Stimulated activated naive CD4-positive, alpha-beta T cell (primary cell): ENCODE measurements around the gene KLRD1.
"Not testable (repeated sequence)": the region's sequence is repeated elsewhere in the genome, so short reads cannot be mapped to it uniquely, and the experiment has no call there.

Experiments
- DNase-seq, 6 experiments: peaks; one replicate each; lab custom pipeline; 2025; lab: John Stamatoyannopoulos, UW

The KLRD1 gene

DNA sequence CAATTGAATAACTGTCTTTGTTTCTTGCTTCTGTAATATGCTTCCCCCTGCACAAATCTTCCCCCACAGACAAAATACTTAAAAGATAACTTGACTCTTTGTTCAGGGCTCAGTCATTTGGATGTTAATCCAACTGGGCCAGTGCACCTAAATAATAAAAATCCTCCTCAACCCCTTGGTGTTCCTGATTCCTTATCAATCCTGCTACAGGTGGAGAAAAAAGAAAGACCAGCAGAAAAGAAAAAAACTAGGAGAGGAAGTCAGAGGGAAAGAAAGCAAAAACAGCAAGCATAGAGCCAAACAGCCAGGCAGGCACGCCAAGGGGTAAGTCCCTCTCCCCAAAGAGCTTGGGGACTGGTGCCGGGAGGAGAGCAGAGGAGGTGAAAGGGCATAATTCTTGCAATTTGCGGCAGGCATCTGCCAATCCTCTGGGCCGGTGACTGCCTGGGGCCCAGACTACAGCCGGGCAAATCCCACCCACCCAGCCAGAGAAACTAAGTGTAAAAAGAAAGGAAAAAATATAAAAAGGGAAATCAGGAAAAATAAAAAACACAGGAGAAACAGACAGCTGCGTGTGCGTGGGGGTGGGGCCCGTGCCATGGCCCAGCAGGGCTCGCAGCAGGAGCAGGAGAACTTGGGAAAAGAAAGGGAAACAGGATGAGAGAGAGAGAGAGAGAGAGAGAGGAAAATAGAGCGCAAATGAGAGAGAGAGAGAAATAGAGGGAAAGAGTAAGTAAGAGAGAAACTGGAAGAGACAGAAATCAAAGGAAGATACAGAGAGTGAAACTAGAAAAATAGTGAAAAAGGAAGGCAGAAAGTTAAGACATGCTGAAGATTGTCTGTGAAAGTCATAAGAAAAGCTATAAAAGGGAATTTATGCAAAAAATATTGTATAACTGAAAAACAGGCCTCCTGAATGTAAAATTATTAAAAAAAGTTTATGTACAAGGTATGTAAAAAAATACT is 60.8 kb downstream of the KLRD1 start:
- no peak for DNase-seq

DNA sequence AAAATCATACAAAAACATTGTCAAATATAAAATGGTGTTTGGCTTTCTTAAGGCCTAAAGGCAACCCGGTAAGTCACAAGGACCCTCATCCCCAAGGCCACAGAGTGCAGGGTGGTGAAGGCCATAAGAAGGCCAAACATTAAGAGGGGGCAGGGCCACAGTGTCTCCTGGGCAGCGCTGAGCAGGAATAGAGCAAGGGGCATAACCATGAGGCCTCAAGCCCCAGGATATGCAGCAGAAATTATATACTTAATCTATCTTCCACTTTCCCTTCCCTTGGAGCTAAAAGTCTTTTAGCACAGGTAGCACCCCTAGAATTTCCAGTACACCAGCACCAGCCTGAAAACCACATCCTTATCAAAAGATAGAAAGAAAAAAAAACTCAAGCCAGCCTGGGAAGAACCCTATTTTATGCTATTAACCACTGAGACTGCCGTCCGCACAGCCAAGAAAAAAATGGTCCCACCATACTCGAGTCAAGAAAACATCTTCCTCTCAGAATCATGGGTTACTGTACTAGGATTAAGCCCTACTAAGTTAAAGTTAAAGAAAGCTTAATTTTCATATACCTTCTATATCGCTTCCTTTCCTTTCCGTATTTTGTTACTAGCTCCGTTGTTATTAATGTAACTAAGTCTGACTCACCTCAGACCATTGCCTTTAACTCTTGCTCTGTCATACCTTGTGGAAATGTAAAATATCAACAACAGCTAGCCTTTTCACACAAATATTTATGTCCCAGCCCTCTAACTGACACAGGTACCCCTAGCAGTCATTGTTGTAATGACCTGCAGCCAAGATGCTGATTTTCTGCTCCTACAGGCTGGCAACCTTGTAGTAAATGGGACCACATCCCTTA is 62.1 kb downstream of the KLRD1 start:
- no peak for DNase-seq

DNA sequence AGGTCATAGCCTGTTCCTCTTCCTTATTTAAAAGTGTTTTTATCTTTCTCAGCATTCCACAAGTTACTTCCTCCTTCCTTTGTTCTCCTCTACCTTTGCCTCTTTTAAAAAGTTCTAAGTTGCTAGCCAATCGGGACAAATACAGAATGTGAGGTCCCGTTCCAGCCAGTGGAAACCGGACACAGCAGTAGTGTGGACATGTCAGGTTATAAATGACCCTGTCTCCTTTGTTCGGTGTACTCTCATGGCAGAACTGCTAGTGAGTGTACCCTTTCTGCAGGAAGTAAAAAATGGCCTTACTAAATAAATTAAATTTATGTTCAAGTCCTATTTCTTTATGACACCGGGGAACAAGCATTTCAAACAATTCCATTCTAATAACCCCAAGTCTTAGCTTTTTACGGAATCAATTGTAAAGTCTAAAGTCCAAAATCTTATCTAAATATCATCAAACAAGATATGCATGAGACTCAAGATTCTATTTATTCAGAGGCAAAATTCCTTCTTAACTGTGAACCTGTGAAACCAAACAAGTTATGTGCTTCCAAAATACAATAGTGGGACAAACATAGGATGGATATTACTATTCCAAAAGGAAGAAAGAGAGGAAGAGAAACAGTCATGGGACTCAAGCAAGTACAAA is 64.3 kb downstream of the KLRD1 start:
- DNase-seq = not testable (repeated sequence)

DNA sequence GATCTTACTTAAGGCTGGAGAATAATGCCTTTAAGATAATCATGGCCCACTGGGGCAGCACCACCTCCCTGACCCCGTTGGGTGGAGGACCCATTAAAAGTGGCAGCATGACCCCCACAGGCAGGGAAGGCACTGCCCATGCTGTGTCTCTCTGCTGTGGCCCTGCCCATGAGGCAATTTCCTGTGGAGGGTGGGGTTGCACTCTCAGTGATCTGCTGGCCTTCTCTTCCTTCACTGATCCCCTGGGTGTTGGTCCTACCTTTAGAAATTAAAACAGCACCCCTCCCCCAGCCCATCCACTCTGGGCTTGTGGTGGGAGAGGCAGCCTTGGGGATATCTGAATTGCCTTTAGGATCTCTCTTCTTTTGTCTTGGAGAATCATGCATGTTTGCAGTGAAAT is 64.9 kb downstream of the KLRD1 start:
- no peak for DNase-seq

DNA sequence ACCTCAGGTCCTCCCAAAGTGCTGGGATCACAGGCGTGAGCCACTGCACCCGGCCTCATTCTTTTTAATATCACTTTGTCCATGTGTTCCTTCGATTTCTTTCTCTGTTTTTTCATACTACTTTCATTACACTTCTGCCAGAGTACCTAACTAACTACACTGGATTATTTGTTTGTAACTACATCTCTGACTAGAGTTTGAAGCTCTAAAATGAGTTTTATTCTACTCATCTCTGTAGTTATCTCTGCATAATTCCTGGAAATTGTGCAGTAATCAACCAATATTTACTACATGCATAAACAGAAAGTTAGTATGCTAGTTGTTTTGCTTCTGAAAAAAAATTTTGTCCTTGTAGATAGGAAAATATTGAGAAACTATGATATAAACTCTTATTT is 67.0 kb downstream of the KLRD1 start:
- no peak for DNase-seq

DNA sequence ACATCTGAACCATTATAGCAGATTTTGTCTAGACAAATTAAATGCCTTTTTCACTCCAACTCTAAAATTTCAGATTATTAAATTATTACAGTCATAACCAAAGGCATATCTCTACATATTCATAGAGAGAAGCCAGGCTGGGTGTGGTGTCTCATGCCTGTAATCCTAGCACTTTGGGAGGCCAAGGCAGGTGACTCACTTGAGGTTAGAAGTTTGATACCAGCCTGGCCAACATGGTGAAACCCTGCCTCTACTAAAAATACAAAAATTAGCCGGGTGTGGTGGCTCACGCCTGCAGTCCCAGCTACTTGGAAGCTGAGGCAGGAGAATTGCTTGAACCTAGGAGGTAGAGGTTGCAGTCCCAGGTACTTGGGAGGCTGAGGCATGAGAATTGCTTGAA is 71.1 kb downstream of the KLRD1 start:
- not testable (repeated sequence) for DNase-seq
